ENCODE results near the gene KIF11. TPM values are rescaled to one million over a fixed set of nuclear protein-coding genes. Genes with fewer than 3 reads are reported as not detected.

KIF11 gene
- total and polyA plus RNA-seq, 2 of the 13 experiments (the other 11 are each of a cell fraction or from before 2014, with no cell fraction given), result 8.7 to 38.4 TPM

- no peak for TF ChIP-seq ZNF326 (CRISPR knock-in tag; IDR thresholded peaks at IDR 0.05; ENCODE audit: borderline replicate concordance)
- no peak; the same call in 1 of the 2 replicates for TF ChIP-seq ZNF670 (CRISPR knock-in tag; IDR thresholded peaks at IDR 0.05; ENCODE audit: borderline replicate concordance)
- no peak for TF ChIP-seq RBAK (CRISPR knock-in tag; IDR thresholded peaks at IDR 0.05)
- no peak for TF ChIP-seq HNRNPK (IDR thresholded peaks at IDR 0.05; ENCODE audit: low read depth, low read length, poor library complexity, severe bottlenecking)
- no peak for TF ChIP-seq ZNF773 (CRISPR knock-in tag; IDR thresholded peaks at IDR 0.05; ENCODE audit: borderline replicate concordance)
- TF ChIP-seq TEAD2 (CRISPR knock-in tag; IDR thresholded peaks at IDR 0.05), result no peak
- no peak for TF ChIP-seq CCAR2 (optimal IDR thresholded peaks at IDR 0.05; ENCODE audit: low read depth, low read length)
- TF ChIP-seq MAFK (conservative IDR thresholded peaks at IDR 0.05 in 1 of 2, IDR thresholded peaks at IDR 0.05 in 1 of 2; ENCODE audit: low read length in 2 of 2), result no peak
- no peak for TF ChIP-seq ZNF260 (CRISPR knock-in tag; IDR thresholded peaks at IDR 0.05; ENCODE audit: borderline replicate concordance, low read depth)
- no peak for TF ChIP-seq KDM6A (CRISPR knock-in tag; IDR thresholded peaks at IDR 0.05; ENCODE audit: low read depth)
- TF ChIP-seq ZNF12 (CRISPR knock-in tag; IDR thresholded peaks at IDR 0.05), result no peak
- no peak for TF ChIP-seq ZNF354B (CRISPR knock-in tag; IDR thresholded peaks at IDR 0.05)
- TF ChIP-seq ETV6 (CRISPR knock-in tag; conservative IDR thresholded peaks at IDR 0.05), result no peak
- 0 out of 2 replicates have a peak, but pooled peaks have one; percentile 15 for TF ChIP-seq SMAD3 (CRISPR knock-in tag; IDR thresholded peaks at IDR 0.05)
- TF ChIP-seq MAF1 (CRISPR knock-in tag; IDR thresholded peaks at IDR 0.05; ENCODE audit: borderline replicate concordance), result no peak; the same call in 1 of the 2 replicates
- peak; percentile 59; the same call in 1 of the 2 replicates for TF ChIP-seq ZNF510 (CRISPR knock-in tag; IDR thresholded peaks at IDR 0.05; ENCODE audit: low read depth)
- no peak for TF ChIP-seq AHDC1 (CRISPR knock-in tag; IDR thresholded peaks at IDR 0.05; ENCODE audit: borderline replicate concordance)
- TF ChIP-seq TFDP1 (CRISPR knock-in tag; IDR thresholded peaks at IDR 0.05; ENCODE audit: borderline replicate concordance), result peak; percentile 64; the same call in 1 of the 2 replicates
- TF ChIP-seq ZBTB1 (CRISPR knock-in tag; IDR thresholded peaks at IDR 0.05; ENCODE audit: borderline replicate concordance), result no peak
- 0 out of 2 replicates have a peak, but pooled peaks have one; percentile 68 for TF ChIP-seq RCOR2 (CRISPR knock-in tag; IDR thresholded peaks at IDR 0.05)
- TF ChIP-seq ZNF776 (CRISPR knock-in tag; IDR thresholded peaks at IDR 0.05), result peak; percentile 41; the same call in 1 of the 2 replicates
- TF ChIP-seq ZIK1 (CRISPR knock-in tag; IDR thresholded peaks at IDR 0.05; ENCODE audit: borderline replicate concordance, low read depth), result no peak
- TF ChIP-seq ZNF879 (CRISPR knock-in tag; IDR thresholded peaks at IDR 0.05), result no peak
- TF ChIP-seq SP4 (CRISPR knock-in tag; IDR thresholded peaks at IDR 0.05), result no peak
- no peak for TF ChIP-seq ATAD3A (CRISPR knock-in tag; IDR thresholded peaks at IDR 0.05)
Observed at GRCh38 chr10:92688927-92689662, 96.2 kb downstream of the KIF11 start (continued).

All from HepG2 (cell line).